Esophagus squamous epithelium (tissue), 5 donors: Measurements from ENCODE around the gene B3GALT2. TPM values are rescaled to one million over a fixed set of nuclear protein-coding genes. Genes with fewer than 3 reads are reported as not detected.
A peak's percentile ranks its signal among the peaks of the same experiment; 100 is the strongest.

Source experiments
- DNase-seq: peaks from one replicate; lab custom pipeline; 2025; lab: John Stamatoyannopoulos, UW
- H3K27ac ChIP-seq, 4 donors: fragments of 200-600 bp; sonication (generic); one replicate each; pipeline ENCODE4 v1.5.1; 2016 to 2019; ENCODE audit warnings: mild to moderate bottlenecking in 1 of 4
- H3K27me3 ChIP-seq, 4 donors: fragments of 200-600 bp; sonication (generic); 1 replicate in 3 of 4; 2 replicates in 1 of 4; pipeline versions ENCODE4 v1.5.1 to v1.6.0; 2017 to 2021; ENCODE audit warnings: antibody characterized with exemption in 1 of 4
- H3K36me3 ChIP-seq, 3 donors: fragments of 200-600 bp; sonication (generic); one replicate each; pipeline ENCODE4 v1.5.1; 2016 to 2019
- H3K4me1 ChIP-seq, 3 donors: fragments of 200-600 bp; sonication (generic); one replicate each; pipeline ENCODE4 v1.5.1; 2017 to 2019
- H3K4me3 ChIP-seq, 4 donors: fragments of 200-600 bp; sonication (generic); 1 replicate in 3 of 4; 2 replicates in 1 of 4; pipeline ENCODE4 v1.5.1; 2016 to 2019; ENCODE audit warnings: mild to moderate bottlenecking in 2 of 4, moderate library complexity in 1 of 4
- H3K9me3 ChIP-seq, 3 donors: fragments of 200-600 bp; sonication (generic); one replicate each; pipeline ENCODE4 v1.5.1; 2016 to 2019
- CTCF ChIP-seq, 6 experiments: fragments of 450-650 bp in 4 of 6; fragments of 200-600 bp in 2 of 6; sonication (generic) in 2 of 6; IDR thresholded peaks; one replicate each; pipeline ENCODE4 v1.5.1; 2016 to 2019; ENCODE audit warnings: antibody characterized with exemption in 6 of 6, mild to moderate bottlenecking in 4 of 6, moderate library complexity in 4 of 6
- POLR2A ChIP-seq, 4 donors: fragments of 450-650 bp; IDR thresholded peaks; one replicate each; pipeline ENCODE4 v1.6.1; 2017; ENCODE audit warnings: antibody characterized with exemption in 4 of 4, mild to moderate bottlenecking in 4 of 4, moderate library complexity in 3 of 4
- WGBS, 2 donors: methylation state at CpG; one replicate each; pipeline ENCODE4 v1.1.5; 2018; 5-methylcytosine and 5-hydroxymethylcytosine counted together
- intact Hi-C: fragments of 100-400 bp; cut with DNase I; formaldehyde crosslinking; loops from one replicate; pipeline ENCODE4 v1.15.0; 2022
- total RNA-seq, 4 donors: library from RNA; depleted of rRNA; stranded (reverse); fragments of >200 nt; gene quantifications; one replicate each; pipeline ENCODE4 v1.1.0, GENCODE V29; 2016
- donor health status: DM: yes; HTN: yes; CAD: no.

B3GALT2 gene
- total RNA-seq, 4 donors from 2014 or later: 0.08 to 1.5 (median 0.48) TPM

- peaks cover 0 to 59% (median 6%) of the 10 kb centered on the region in 3 donors for H3K4me1 ChIP-seq
- intact Hi-C loops: no loop called here
- TF ChIP-seq CTCF (IDR thresholded peaks at IDR 0.05): no peak
- TF ChIP-seq POLR2A (IDR thresholded peaks at IDR 0.05): no peak
- no peaks in the 10 kb centered on the region for H3K27me3 ChIP-seq
- WGBS, 2 donors: 76 to 90% methylated on average over 1 of the region's 1 CpG
- H3K36me3 ChIP-seq: no peaks in the 10 kb centered on the region
- H3K27ac ChIP-seq: peak overlapping the region in 1 of 4 donors; percentile 52
- no peaks in the 10 kb centered on the region for H3K9me3 ChIP-seq
- no peak for DNase-seq
- peak overlapping the region in 2 of 4 donors; percentile 28 to 51 for H3K4me3 ChIP-seq
Measured at GRCh38 chr1:193184776-193185175, 1.6 kb downstream of the B3GALT2 start.

GRCh38 chr1:193183019-193183627, 3.3 kb downstream of the B3GALT2 start:
- no peaks in the 10 kb centered on the region for H3K36me3 ChIP-seq
- 0 to 3% methylated on average over 2 of the region's 2 CpGs for WGBS, 2 donors
- DNase-seq: no peak
- intact Hi-C loops: no loop called here
- H3K4me1 ChIP-seq: peaks cover 0 to 56% (median 6%) of the 10 kb centered on the region in 3 donors
- no peak overlapping the region for H3K27ac ChIP-seq
- no peaks in the 10 kb centered on the region for H3K9me3 ChIP-seq
- peak overlapping the region in 1 of 4 donors; percentile 24 for H3K4me3 ChIP-seq
- peak; percentile 47 to 81 (median 68) for TF ChIP-seq CTCF (IDR thresholded peaks at IDR 0.05)
- TF ChIP-seq POLR2A (IDR thresholded peaks at IDR 0.05): no peak
- no peaks in the 10 kb centered on the region for H3K27me3 ChIP-seq

GRCh38 chr1:193181985-193182384, 4.4 kb downstream of the B3GALT2 start:
- TF ChIP-seq POLR2A (IDR thresholded peaks at IDR 0.05): no peak
- intact Hi-C loops: no loop called here
- H3K4me3 ChIP-seq: no peak overlapping the region
- H3K27ac ChIP-seq: no peak overlapping the region
- 56 to 71% methylated on average over 2 of the region's 2 CpGs for WGBS, 2 donors
- no peaks in the 10 kb centered on the region for H3K9me3 ChIP-seq
- no peaks in the 10 kb centered on the region for H3K36me3 ChIP-seq
- DNase-seq: no peak
- no peaks in the 10 kb centered on the region for H3K27me3 ChIP-seq
- peaks cover 0 to 46% (median 6%) of the 10 kb centered on the region in 3 donors for H3K4me1 ChIP-seq

GRCh38 chr1:193181536-193181935, 4.9 kb downstream of the B3GALT2 start:
- Histone ChIP-seq H3K27ac (no peak overlapping the region), H3K27me3 (no peaks in the 10 kb centered on the region), H3K4me1 (peaks cover 0 to 42% (median 6%) of the 10 kb centered on the region in 3 donors), H3K4me3 (no peak overlapping the region), H3K9me3 (no peaks in the 10 kb centered on the region), H3K36me3 (no peaks in the 10 kb centered on the region)
- intact Hi-C loops: no loop called here
- WGBS, 2 donors: 45% methylated on average over 1 of the region's 1 CpG
- TF ChIP-seq CTCF (IDR thresholded peaks at IDR 0.05) (no peak), POLR2A (IDR thresholded peaks at IDR 0.05) (no peak)
- DNase-seq: no peak

- Histone ChIP-seq H3K36me3 (no peaks in the 10 kb centered on the region), H3K4me1 (peaks cover 0 to 31% (median 0%) of the 10 kb centered on the region in 3 donors), H3K4me3 (no peak overlapping the region), H3K27me3 (no peaks in the 10 kb centered on the region), H3K9me3 (no peaks in the 10 kb centered on the region), H3K27ac (no peak overlapping the region)
- TF ChIP-seq CTCF (IDR thresholded peaks at IDR 0.05) (no peak), POLR2A (IDR thresholded peaks at IDR 0.05) (no peak)
- WGBS, 2 donors: 17 to 37% methylated on average over 4 of the region's 4 CpGs
- intact Hi-C loops: no loop called here
- DNase-seq: no peak
Measured at GRCh38 chr1:193179094-193179493, 7.3 kb downstream of the B3GALT2 start.
